Subcutaneous abdominal adipose tissue (tissue), 5 donors: ENCODE data around the gene FADS1.
A peak's percentile ranks its signal among the peaks of the same experiment; 100 is the strongest.

Experiments used
- H3K27ac ChIP-seq: one replicate; pipeline ENCODE4 v1.7.0; 2013; ENCODE audit warnings: low read depth, mild to moderate bottlenecking, inconsistent platforms, low read length, moderate library complexity
- H3K27me3 ChIP-seq, 5 donors: one replicate each; pipeline ENCODE4 v1.7.0; 2013; ENCODE audit warnings: low read length in 5 of 5, inconsistent platforms in 1 of 5; ENCODE audit not compliant: control insufficient read depth in 5 of 5, insufficient read depth in 4 of 5
- H3K36me3 ChIP-seq, 5 donors: one replicate each; pipeline ENCODE4 v1.7.0; 2013; ENCODE audit warnings: low read length in 5 of 5; ENCODE audit not compliant: control insufficient read depth in 5 of 5, insufficient read depth in 5 of 5
- H3K4me1 ChIP-seq, 5 donors: one replicate each; pipeline ENCODE4 v1.7.0; 2013; ENCODE audit warnings: low read length in 5 of 5, mild to moderate bottlenecking in 3 of 5, moderate library complexity in 1 of 5; ENCODE audit not compliant: control insufficient read depth in 5 of 5, insufficient read depth in 5 of 5
- H3K4me3 ChIP-seq, 5 donors: one replicate each; pipeline ENCODE4 v1.7.0; 2013; ENCODE audit warnings: low read length in 5 of 5, low read depth in 1 of 5
- H3K9ac ChIP-seq, 5 donors: one replicate each; pipeline ENCODE4 v1.7.0; 2013; ENCODE audit warnings: low read length in 5 of 5, mild to moderate bottlenecking in 4 of 5, moderate library complexity in 3 of 5
- H3K9me3 ChIP-seq, 5 donors: one replicate each; pipeline ENCODE4 v1.7.0; 2013; ENCODE audit warnings: low read length in 5 of 5; ENCODE audit not compliant: control insufficient read depth in 5 of 5
- donor health status: healthy.
- donor health status: healthy.
- donor health status: healthy.
- donor health status: healthy.
- donor health status: healthy.

FADS1 gene

DNA sequence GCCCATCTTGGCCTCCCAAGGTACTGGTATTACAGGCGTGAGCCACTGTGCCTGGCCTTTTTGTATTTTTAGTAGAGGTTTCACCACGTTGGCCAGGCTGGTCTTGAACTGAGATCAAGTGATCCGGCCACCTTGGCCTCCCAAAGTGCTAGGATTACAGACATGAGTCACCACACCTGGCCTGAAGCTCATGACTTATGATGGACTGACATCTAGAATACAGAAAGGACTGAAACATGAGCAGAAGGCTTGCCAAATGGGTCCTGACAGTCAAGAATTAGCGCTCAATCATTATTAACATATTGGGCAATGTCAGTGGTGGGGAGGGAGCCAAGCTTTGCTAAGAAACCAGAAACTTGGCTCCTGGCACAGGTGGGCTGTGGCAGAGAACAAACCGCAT lies 5.0 kb downstream of the FADS1 start:
- no peak overlapping the region for H3K9ac ChIP-seq
- no peak overlapping the region for H3K27ac ChIP-seq
- peaks cover 0 to 25% (median 20%) of the 10 kb centered on the region in 5 donors for H3K4me1 ChIP-seq
- no peaks in the 10 kb centered on the region for H3K9me3 ChIP-seq
- no peaks in the 10 kb centered on the region for H3K27me3 ChIP-seq
- H3K4me3 ChIP-seq, result no peak overlapping the region
- peaks cover 0 to 44% (median 41%) of the 10 kb centered on the region in 5 donors for H3K36me3 ChIP-seq

DNA sequence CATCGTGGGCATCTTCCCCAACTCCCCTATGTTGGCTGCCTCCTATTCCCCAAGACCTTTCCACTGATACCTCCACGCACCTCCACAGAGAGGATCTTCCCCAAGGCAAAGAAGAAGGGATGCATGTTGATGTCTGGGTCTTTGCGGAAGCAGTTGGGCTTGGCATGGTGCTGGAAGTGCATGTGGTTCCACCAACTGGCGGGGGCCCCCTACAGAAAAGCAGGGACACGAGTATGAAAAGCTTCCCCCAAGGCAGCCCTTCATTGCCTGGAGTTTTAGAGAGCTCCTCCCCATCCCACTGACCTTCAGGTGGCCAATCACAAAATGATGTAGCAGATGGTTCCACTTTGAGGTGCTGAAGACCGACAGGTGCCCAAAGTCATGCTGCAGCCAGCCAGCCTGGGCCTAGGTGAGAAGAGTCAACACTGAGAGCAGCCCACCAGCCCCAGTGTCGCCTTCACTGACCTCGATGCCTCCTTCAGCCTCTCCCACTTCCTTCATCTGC lies 6.1 kb downstream of the FADS1 start:
- Histone ChIP-seq H3K4me1 (peaks cover 0 to 16% (median 11%) of the 10 kb centered on the region in 5 donors), H3K36me3 (peaks cover 0 to 51% (median 48%) of the 10 kb centered on the region in 5 donors), H3K27ac (no peak overlapping the region), H3K9ac (no peak overlapping the region), H3K4me3 (no peak overlapping the region), H3K27me3 (no peaks in the 10 kb centered on the region), H3K9me3 (no peaks in the 10 kb centered on the region)

DNA sequence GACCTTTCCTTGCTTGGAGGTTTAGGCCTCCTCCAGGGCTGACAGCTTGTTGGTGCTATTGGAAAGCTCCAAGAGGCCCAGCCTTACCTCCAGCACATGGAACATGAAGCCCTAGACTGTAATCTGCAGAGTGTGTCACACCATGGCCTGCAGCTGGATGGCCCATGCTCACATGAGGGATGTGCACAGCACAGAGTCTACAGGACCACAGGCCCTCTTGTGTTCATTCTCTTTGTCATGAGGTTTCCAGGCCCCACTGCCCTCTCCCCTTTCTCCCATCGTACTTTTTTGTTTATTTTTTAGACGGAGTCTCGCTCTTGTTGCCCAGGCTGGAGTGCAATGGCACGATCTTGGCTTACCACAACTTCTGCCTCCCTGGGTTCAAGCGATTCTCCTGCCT lies 10.0 kb downstream of the FADS1 start:
- no peak overlapping the region for H3K27ac ChIP-seq
- no peak overlapping the region for H3K4me3 ChIP-seq
- peaks cover 0 to 78% (median 58%) of the 10 kb centered on the region in 5 donors for H3K36me3 ChIP-seq
- H3K9me3 ChIP-seq, result no peaks in the 10 kb centered on the region
- no peaks in the 10 kb centered on the region for H3K27me3 ChIP-seq
- no peak overlapping the region for H3K9ac ChIP-seq
- H3K4me1 ChIP-seq, result peaks cover 0 to 7% (median 0%) of the 10 kb centered on the region in 5 donors

DNA sequence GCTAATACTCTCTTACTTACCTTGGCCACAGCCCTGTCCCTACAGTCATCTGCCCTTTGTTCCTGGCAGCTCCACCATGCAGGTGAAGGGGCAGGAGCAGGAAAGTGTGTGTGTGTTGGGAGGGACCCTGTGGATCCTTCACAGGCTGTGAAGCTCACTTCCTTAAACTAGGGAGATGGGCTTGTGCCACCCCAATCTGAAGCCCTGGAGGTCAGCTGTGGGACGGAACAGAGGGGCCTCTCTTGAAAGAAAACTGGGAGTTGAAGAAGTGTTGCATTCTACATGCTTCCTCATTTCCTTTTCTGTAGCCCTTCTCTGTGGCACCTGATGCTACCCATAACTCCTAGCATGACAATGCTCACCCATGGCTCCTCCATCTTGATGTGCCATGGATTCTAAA lies 11.7 kb downstream of the FADS1 start:
- no peak overlapping the region for H3K27ac ChIP-seq
- H3K36me3 ChIP-seq, result peaks cover 0 to 73% (median 50%) of the 10 kb centered on the region in 5 donors
- H3K9ac ChIP-seq, result peak overlapping the region in 1 of 5 donors; percentile 29
- H3K27me3 ChIP-seq, result no peaks in the 10 kb centered on the region
- no peaks in the 10 kb centered on the region for H3K9me3 ChIP-seq
- peaks cover 0 to 7% (median 0%) of the 10 kb centered on the region in 5 donors for H3K4me1 ChIP-seq
- H3K4me3 ChIP-seq, result no peak overlapping the region

DNA sequence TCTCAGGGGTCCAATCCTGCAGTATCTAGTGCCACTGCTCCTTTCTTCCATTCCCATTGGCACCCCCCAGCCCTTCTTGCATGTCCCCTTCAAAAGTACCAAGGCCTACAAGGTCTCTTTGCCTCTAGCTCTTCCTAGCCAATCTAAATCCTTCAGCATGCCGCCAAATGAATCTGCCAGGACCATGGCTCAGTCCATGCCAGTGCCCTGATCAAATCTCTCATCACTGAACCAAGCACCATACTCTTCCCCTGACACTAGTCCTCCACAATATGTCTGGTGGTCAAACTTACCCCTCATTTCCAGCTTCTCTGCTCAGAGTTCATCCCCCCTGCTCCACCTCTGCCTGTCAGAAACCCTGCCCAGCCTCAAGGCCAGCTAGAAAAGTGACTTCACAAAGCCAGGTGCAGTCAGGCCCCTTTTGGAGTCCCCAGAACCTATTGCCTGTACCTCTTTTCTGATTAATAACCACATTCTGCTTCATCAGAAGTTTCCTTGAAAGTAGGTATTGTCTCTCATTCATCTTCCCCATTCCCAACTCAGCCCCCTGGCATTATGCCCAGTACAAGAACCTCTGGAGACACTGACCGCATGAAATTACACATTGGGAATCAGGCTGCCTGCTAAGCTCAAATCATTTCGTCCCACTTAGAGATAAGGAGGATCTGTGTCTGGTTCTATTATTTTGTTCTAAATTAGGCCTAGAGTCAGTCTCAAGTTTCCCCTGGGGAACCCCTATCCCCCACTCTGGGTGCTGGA lies 12.7 kb downstream of the FADS1 start:
- Histone ChIP-seq H3K9me3 (no peaks in the 10 kb centered on the region), H3K27me3 (no peaks in the 10 kb centered on the region), H3K36me3 (peaks cover 0 to 66% (median 42%) of the 10 kb centered on the region in 5 donors), H3K4me3 (no peak overlapping the region), H3K4me1 (peaks cover 0 to 7% (median 0%) of the 10 kb centered on the region in 5 donors), H3K27ac (no peak overlapping the region), H3K9ac (peak overlapping the region in 1 of 5 donors; percentile 30)

DNA sequence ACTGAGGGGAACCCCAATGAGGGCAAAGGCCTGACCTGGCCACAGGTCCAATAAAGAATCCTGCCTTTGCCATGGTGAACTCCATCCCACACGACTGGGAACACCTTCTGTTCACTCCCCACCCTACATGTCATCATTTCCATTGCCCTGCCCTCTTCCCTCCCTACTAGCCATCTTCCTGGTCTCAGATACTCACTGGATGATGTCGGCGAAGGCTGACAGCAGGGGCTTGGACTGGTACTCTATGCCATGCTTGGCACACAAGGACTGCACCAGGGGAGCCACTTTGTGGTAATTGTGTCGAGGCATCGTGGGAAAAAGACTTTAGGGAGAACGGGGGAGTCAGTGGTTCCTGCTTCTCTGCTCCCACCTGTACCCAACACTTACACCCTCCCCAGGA lies 14.2 kb downstream of the FADS1 start:
- no peaks in the 10 kb centered on the region for H3K9me3 ChIP-seq
- H3K36me3 ChIP-seq, result peaks cover 0 to 54% (median 33%) of the 10 kb centered on the region in 5 donors
- H3K27ac ChIP-seq, result no peak overlapping the region
- no peak overlapping the region for H3K4me3 ChIP-seq
- no peaks in the 10 kb centered on the region for H3K27me3 ChIP-seq
- peaks cover 0 to 7% (median 0%) of the 10 kb centered on the region in 5 donors for H3K4me1 ChIP-seq
- no peak overlapping the region for H3K9ac ChIP-seq

DNA sequence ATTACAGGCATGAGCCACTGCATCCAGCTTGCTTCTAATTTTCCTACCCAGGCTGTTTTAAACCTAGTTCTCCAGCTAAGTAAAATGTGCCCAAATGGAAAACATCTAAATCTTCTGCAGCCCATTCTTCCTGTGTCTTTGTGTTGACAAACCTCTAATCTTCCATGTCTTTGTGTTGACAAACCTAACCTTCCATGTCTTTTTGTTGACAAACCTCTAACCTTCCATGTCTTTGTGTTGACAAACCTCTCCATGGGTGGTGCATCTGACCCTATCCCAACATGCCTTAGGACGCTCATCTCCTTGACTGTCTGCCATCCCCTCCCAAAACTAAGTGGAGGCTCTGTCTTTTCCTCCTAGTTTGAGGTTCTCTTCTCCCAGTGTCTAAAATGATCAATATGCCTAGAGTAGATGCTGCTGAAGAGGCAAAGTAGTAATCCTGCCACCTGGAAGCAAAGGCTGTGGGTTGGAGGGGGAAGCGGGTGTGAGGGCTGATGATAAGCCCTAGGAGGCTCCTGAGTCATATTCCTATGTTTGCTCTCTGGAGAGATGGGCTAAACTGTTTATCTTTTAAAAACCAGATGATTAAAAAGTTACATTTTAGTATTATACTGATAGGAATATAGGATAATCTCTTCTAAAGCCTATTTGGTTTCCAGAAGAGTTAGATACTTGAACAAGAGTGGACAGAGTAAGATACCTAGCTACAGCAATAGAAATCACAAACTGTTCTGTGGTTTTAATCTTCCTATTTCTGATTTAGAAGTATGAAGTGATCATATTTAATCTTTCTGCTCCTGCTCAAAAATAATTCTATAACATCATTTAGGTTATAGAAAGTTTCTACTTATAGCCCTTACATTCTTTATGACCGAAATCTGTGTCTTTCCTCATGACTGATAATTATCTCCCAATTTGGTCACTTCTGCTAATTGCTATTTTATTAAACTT lies 16.2 kb downstream of the FADS1 start:
- peaks cover 0 to 47% (median 32%) of the 10 kb centered on the region in 5 donors for H3K36me3 ChIP-seq
- no peak overlapping the region for H3K4me3 ChIP-seq
- no peaks in the 10 kb centered on the region for H3K9me3 ChIP-seq
- no peak overlapping the region for H3K27ac ChIP-seq
- no peak overlapping the region for H3K9ac ChIP-seq
- peaks cover 0 to 12% (median 0%) of the 10 kb centered on the region in 5 donors for H3K4me1 ChIP-seq
- no peaks in the 10 kb centered on the region for H3K27me3 ChIP-seq

DNA sequence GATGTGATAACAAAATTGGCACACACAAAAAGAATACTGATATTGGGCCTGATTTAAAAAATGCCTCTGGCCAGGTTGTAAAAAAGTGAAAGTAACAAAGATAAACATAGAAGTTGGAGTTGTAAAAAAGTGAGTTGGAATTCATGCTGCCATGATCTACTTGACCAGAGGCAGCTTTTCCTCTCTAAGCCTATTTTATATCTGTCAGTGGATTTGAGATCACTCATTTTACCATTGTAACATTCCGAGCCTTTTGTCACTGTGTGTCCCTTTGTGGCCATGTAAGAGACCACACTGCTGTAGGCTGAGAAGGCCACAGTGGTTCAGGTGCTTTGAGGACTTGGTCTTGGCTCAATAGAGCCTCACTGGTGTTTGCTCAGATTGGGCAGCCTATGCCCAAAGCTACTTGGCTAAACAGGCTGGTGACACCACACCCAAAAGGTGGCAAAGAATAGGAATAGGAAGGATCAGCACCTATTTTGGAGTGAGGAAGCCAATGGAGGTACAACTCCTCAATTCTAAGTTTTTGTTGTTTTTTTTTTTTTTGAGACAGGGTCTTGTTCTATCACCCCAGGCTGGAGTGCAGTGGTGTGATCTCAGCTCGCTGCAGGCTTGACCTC lies 17.0 kb downstream of the FADS1 start:
- Histone ChIP-seq H3K9me3 (no peaks in the 10 kb centered on the region), H3K27ac (no peak overlapping the region), H3K36me3 (peaks cover 0 to 40% (median 36%) of the 10 kb centered on the region in 5 donors), H3K4me1 (peaks cover 0 to 10% (median 0%) of the 10 kb centered on the region in 5 donors), H3K4me3 (no peak overlapping the region), H3K27me3 (no peaks in the 10 kb centered on the region), H3K9ac (no peak overlapping the region)

DNA sequence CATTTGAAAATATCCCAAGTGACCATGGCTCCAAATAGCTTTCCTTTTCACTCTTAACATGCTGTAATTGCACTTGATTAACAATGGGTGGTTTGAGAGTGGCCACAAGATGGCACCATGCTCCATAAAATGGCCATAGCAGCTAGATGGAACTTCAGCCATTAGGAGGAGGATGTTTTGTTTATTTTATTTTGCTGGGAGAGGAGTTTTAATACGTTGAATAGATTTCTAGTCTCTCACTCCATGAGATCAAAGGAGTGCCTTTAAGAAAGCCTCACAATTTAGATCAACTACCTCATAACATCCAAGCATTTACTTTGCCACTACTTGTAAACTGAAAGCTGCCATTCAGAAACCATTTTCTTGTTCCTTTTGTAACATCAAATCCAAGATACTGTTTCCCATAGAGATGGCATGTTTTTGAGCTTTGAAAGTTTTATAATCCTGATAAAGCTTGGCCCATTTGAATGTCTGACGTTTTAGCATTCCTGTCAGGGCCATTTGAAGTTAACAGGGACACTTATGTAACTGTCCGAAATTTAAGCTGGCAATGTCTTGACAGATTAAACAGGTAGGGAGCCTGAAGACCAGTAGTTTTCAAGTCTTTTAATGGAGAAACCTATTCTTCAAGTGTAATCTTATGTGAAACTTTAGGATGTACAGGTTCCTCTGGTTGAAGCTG lies 19.4 kb downstream of the FADS1 start:
- H3K27me3 ChIP-seq, result no peaks in the 10 kb centered on the region
- no peaks in the 10 kb centered on the region for H3K9me3 ChIP-seq
- H3K4me1 ChIP-seq, result peaks cover 0 to 16% (median 10%) of the 10 kb centered on the region in 5 donors
- peak overlapping the region in 1 of 5 donors; percentile 22 for H3K9ac ChIP-seq
- H3K36me3 ChIP-seq, result peaks cover 0 to 22% (median 15%) of the 10 kb centered on the region in 5 donors
- peak overlapping the region; percentile 13 for H3K27ac ChIP-seq
- no peak overlapping the region for H3K4me3 ChIP-seq
